Stimulated activated CD4-positive, alpha-beta T cell treated with anti-CD3 and anti-CD28 coated beads, Interleukin-4, amount 100 ng/mL, for 4 hours (primary cell): ENCODE results near the gene DTX4.

Source experiments
- DNase-seq, 2 experiments: peaks; one replicate each; pipeline ENCODE4 v3.0.0-alpha.2; 2020

Gene DTX4

DNA sequence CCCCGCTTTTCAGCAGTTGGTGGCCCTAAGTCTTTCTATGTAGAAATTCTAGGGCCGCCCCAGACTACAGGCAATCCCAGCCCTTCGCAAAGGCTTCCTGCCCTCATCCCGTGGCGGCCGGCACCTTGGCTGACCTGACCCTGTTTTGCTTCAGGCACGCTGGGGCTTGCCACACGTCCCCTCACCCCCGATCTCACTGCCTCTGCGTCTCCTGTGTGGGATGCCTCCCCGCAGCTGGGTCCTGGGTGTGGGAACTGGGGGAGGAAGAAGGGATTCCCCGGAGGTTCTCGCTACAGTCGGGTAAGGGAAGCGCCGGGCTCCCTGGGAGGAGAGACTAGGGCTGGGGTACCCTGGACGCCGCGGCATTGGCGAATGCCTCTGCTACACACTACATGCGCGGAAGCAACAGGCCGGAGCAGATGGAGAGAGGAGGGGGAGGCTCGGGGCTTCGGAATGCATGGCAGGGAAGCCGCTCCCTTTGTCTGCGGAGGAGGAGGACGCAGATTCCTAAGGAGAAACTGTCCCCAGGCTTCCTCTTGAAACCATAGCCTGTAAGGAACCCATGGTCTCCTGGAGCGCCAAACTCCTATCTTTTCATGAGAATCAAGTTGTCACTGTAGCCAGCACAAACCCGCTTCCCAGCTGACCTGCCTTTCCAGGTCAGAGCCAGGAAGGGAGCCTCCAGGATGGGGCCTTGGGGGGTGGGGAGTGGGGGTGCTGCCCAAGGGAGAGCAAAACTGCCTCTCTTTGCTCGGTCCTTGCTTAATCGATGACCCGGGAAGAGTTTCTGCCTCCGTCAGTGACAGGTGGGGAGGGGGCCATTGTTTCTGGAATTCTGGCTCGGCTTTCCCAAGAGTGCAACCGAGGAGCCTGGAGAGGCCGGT, 1.4 kb downstream of the DTX4 start:
- DNase-seq: no peak

- no peak for DNase-seq
These were observed 2.2 kb downstream of the DTX4 start for GRCh38 chr11:59173964-59174663.

GRCh38 chr11:59174664-59175033, 2.7 kb downstream of the DTX4 start:
- DNase-seq: no peak

GRCh38 chr11:59175091-59175501, 3.2 kb downstream of the DTX4 start:
- no peak for DNase-seq

DNA sequence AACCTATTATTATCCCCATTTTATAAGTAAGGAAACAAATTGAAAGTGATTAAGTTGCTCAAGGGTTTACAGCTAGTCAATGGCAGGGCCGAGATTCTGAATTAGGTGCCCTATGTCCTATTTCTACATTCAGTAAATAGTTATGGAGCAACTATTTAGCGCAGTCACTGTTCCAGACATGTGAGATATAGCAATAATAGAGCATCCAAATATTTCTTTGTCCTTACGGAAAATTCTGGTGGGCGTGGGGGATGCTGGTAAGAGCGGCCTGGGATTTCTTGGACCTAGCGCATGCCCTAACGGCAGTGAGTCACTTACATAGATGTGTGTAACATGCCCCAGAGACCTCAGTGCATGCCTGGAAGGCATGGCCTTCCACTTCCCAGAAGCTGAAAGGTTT, 4.4 kb downstream of the DTX4 start:
- no peak for DNase-seq

DNA sequence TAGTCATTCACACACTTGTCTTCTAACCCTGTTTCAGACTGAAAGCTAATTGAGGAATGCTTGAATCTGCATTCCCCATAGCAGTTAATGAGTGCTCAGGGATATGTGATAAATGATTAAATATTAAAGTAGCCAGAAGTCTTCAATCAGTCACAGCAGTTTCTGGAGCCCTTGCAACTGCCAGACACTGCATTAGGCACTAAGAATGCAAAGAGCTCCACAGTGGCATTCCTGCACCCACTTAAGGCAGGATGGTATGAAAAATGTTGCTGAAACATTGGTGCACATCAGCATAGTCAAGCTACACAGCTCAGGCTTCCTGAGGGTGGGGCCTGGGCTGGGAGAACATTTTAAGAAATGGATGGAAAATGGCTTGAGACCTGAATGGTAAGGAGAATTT, 6.5 kb downstream of the DTX4 start:
- no peak for DNase-seq

DNA sequence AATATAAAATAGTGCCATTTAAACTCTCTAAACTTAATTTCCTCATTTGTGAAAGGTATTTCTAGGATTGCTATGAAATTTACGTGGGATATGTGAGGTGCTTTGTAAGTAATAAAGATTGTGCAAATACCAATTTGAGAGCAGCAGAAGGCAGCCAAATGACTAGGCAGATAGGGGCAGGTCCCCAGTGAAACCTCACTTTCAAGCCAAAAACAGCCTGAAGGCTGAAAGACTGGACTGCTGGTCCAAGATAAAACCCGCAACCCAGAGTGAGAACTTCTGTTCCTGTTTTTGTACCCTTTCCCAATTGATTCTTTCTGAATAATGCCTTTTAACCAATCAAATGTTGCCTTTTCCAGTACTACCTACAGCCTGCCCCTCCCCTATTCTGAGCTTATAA, 7.2 kb downstream of the DTX4 start:
- no peak for DNase-seq

DNA sequence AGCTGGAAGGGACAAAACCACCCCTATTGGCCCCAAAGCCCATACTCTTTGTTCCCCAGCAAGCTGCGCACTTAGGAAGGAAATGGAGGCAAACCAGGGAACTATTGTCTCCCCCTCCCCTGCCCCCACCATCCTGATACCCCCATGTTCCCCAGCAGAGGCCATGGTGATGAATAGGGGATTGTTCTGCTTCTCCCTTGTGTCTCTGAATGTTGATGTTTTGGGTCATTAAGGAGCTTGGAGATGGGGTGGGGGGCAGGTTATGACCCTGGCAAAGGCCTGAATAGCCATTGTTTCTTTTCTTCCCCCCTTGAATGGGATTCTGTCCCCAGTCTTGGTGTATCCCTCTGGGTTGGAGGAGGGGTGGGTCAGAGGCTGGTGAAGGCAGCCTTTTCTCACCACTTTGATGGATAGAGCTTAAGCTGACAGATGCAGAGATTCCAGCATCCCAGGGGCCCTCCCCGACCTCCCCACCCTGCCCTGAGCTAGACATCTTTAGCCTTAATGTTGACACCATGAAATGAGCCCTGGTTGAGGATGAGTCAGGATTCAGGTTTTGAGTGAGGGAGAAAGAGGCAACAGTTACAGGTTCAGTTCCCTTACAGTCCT, 8.3 kb downstream of the DTX4 start:
- no peak for DNase-seq

DNA sequence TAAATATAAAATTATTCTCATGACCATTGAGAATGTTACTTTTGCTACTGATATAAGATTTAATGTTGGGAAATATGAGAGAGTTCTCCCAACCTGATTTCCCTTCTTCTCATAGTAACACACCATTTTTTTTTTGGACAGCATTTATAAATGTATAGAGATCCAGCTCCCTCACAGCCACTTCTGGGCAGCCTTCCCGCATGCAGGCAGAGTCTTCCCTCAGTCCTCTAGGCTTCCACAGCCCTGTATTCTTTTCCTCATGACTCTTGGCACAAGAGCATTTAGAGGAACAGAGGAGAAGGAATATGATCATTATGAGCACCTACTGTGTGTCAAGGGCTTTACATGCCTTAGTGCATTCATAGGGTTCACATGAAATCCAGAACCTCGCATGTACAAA, 9.0 kb downstream of the DTX4 start:
- no peak for DNase-seq

- no peak for DNase-seq
These were observed 10.0 kb downstream of the DTX4 start for GRCh38 chr11:59181746-59182456.

DNA sequence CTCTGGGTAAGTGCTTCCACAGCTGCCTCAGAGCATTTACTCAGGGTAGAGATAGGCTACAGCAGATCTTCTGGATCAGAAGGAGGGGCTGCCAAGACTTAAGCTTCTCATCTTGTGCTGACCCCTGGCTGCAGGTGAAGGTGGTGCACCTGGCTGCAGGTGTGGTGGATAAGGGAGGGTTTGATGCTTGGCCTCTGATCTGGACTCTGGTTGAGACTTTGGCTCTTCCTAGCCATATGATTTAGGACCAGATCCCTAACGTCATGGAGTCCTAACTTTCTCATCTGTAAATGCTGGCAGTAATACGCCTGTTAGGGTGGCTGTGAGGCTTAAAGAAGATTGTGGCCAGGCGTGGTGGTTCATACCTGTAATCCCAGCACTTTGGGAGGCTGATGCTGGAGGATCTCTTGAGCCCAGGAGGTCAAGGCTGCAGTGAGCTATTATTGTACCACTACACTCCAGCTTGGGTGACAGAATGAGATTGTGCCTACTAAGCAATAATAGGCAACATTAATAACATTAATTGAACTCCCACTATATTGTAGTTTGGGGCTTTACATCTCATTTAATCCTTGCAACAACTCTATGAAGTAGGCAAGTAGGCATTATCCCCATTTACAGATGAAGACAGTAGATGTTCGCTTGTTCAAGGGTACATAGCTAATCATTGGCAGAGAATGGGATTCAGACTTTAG, 10.7 kb downstream of the DTX4 start:
- DNase-seq: no peak

GRCh38 chr11:59183771-59184170, 11.8 kb downstream of the DTX4 start:
- DNase-seq: no peak

DNA sequence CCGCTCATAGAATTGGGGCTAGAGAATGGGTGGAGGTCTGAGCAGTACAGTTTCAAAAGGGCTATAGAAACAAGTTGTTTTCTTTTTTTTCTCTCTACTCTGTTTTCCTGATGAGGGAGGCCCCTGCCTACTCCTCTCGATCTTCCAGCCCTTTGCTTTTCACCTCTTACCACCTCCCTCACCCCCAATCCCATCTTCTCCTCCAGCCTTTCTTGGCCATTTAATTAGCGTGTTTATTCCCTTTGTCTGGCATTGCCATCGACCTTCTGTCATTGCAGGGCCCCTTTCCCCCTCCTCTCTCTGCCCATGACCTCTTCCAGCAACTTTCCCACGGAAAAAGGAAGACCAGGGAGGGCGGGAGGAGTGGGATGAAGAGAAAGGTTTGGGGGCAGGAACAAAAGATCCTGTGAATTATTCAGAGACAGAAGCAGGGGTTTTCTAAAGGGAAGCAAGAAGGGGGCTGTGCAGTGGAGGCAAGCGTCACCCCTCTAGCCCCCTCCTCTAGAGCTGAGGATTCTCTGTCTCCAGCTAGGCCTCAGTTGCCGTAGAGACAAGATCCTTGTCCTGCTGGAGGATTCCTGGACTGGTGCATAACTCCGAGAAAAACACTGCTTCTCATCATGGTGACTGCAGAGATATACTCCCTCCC, 12.9 kb downstream of the DTX4 start:
- DNase-seq: no peak

DNA sequence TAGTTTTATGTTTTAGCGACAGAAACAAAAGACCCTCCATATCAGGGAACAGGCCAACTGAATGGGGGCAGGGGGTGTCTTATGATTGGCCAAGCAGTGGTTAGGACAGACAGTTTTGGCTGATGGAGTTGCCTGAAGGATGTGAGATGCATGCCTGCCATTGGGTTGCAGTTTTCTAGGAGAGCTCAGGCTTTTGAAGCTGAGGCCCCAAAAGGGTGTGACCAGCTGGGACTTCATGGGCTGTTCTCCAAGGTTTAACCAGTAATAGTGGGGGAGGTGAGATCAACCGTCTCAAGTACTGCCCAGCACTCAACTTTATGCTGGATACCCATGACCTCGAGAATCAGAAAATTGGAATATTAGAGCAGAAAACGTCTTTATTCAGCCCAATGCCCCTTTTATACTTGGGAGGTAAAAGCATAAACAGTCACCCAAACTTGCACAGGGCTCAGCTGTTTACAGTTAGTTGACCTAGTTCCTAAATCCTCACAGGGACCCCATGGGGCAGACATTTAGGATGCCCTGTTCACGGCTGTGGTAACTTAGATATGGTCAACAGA, 13.5 kb downstream of the DTX4 start:
- DNase-seq: no peak

DNA sequence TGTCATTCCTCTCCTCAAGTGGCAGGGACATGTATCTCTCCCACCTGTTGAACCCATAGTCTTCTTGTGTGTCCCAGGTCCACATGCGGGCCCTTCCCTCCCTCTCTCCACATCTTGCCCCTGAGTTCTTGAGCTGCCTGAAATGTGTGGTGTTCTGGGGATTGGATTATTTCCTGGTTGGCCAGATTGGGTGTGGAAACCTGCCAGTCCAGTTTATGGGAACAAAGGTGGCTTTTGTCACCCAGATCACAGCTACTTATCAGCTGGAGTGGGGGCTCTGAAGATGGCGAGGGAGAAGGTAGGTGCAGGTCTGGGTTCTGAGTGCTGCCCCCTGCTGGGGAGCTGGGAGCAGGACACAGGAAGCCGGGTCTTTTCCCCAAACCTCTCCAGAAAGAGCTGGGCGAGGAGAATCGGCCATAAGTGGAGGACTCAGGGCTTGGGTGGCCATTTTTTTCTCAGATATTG, 14.2 kb downstream of the DTX4 start:
- DNase-seq: peak; percentile 13 to 45

DNA sequence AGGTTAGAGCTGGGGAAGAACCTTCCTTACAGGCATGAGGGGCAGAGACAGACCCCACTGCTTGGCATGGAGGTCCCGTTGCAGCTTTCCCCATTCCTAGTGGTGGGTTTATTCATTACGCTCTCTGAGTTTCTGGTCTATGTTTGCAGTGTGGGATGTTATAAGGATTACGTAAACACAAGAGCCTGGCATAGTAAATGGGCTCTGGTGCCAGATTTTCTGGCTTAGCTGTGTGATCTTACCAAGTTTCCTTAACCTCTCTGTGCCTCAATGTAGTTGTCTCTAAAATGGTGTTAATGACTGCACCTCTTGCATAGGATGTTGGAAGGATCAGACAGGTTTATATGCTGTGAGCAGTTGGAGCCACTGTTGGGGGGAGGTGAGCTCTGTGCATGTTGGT, 15.1 kb downstream of the DTX4 start:
- no peak for DNase-seq

DNA sequence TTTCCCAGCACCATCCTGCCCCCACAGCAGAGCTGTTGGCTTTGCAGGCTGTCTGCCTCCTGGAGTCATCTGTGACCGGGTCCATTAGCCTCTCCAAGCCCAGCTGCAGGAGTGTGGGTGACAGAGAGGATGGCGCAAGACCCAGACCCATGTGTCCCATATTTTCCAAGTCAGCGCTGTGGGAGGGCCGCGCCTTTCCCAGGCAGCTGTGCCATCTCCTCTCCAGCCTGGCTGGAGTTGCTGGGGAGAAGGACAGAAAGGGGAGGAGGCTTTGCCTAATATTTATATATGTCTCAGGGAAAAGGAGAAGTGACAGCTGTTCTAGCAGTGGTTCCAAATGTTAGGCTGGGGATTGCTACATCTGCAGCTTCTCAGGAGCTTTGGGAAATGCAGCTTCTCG, 15.7 kb downstream of the DTX4 start:
- no peak for DNase-seq

DNA sequence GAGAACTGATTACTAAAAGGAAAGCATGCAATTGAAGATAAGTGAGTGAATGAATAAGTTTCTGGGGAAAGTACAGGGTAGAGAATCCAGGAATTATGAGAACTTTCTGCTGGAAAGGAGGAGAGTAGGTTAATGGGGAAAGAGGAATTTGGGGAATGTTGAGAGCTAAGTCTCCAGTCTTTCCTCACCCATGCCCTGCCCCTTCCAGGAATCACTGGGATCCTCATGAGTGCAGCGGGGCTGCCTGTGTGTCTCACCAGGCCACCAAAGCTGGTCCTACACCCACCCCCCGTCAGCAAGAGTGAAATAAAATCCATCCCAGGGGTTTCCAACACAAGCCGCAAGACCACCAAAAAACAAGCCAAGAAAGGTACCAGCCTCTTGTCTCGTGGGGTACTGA, 17.0 kb downstream of the DTX4 start:
- DNase-seq: no peak

GRCh38 chr11:59189986-59190385, 18.1 kb downstream of the DTX4 start:
- DNase-seq: no peak

GRCh38 chr11:59191095-59191494, 19.2 kb downstream of the DTX4 start:
- DNase-seq: no peak

GRCh38 chr11:59191890-59192289, 20.0 kb downstream of the DTX4 start:
- no peak for DNase-seq
